SU-DHL-6 (cell line): ENCODE measurements around the gene CCDC32.

Experiments used
- H2AFZ ChIP-seq: fragments of 200-600 bp; sonication (generic); 2 replicates; pipeline ENCODE4 v1.6.1; 2014; ENCODE audit warnings: low read depth, mild to moderate bottlenecking, moderate library complexity, mixed read lengths, antibody characterized with exemption, low read length; ENCODE audit not compliant: severe bottlenecking
- H3F3A ChIP-seq: fragments of 200-600 bp; shearing (Covaris generic); 2 replicates; pipeline ENCODE4 v1.6.0; 2016; ENCODE audit warnings: antibody characterized with exemption, mild to moderate bottlenecking; ENCODE audit not compliant: insufficient read depth
- H3K27ac ChIP-seq: fragments of 200-600 bp; sonication (generic); 2 replicates; pipeline ENCODE4 v1.5.1; 2016; ENCODE audit warnings: low read depth, mild to moderate bottlenecking, low read length, moderate library complexity, mixed read lengths
- H3K27me3 ChIP-seq: fragments of 200-600 bp; sonication (generic), shearing (Covaris generic); 2 replicates; pipeline ENCODE4 v1.6.0; 2014; ENCODE audit warnings: mild to moderate bottlenecking, low read length
- H3K36me3 ChIP-seq: fragments of 200-600 bp; sonication (generic); 2 replicates; pipeline ENCODE4 v1.6.1; 2014; ENCODE audit warnings: mild to moderate bottlenecking, low read length, mixed read lengths
- H3K4me2 ChIP-seq: fragments of 300-600, 200-600 bp; shearing (Covaris generic), sonication (generic); 2 replicates; pipeline ENCODE4 v1.6.0; 2014; ENCODE audit warnings: low read length, low read depth, mild to moderate bottlenecking; ENCODE audit not compliant: poor library complexity, severe bottlenecking
- H3K4me3 ChIP-seq: fragments of 200-600 bp; sonication (generic); 2 replicates; pipeline ENCODE4 v1.5.1; 2014; ENCODE audit warnings: antibody characterized with exemption, low read length, mild to moderate bottlenecking, mixed read lengths; ENCODE audit not compliant: insufficient read depth, poor library complexity, severe bottlenecking
- H3K79me2 ChIP-seq: fragments of 200-600 bp; sonication (generic); 2 replicates; pipeline ENCODE4 v1.6.1; 2014; ENCODE audit warnings: mild to moderate bottlenecking, low read length, moderate library complexity; ENCODE audit not compliant: insufficient read depth
- H3K9ac ChIP-seq: fragments of 200-600 bp; sonication (generic); 2 replicates; pipeline ENCODE4 v1.7.0; 2014; ENCODE audit warnings: mild to moderate bottlenecking, low read length
- H3K9me2 ChIP-seq: fragments of 200-600 bp; sonication (generic); replicated peaks from 2 replicates; pipeline ENCODE4 v1.6.1; 2014; ENCODE audit warnings: low read length; ENCODE audit not compliant: insufficient read depth
- H3K9me3 ChIP-seq: fragments of 200-600 bp; sonication (generic); 2 replicates; pipeline ENCODE4 v1.6.1; 2014; ENCODE audit warnings: low read length, mixed read lengths; ENCODE audit not compliant: insufficient read depth
- H4K20me1 ChIP-seq: fragments of 200-600 bp; sonication (generic); 2 replicates; pipeline ENCODE4 v1.6.1; 2014; ENCODE audit warnings: low read depth, mild to moderate bottlenecking, antibody characterized with exemption, low read length, moderate library complexity, mixed read lengths
- EZH2phosphoT487 ChIP-seq: fragments of 200-600 bp; sonication (generic), shearing (Covaris generic); conservative IDR thresholded peaks from 2 replicates; pipeline ENCODE4 v1.6.1; 2018; ENCODE audit warnings: mild to moderate bottlenecking, antibody characterized with exemption, low read length, moderate library complexity, mixed read lengths
- TF ChIP-seq, protein P1 (sequence below): fragments of 200-600 bp; sonication (generic); IDR thresholded peaks from one replicate; pipeline ENCODE4 v1.5.1; 2017; ENCODE audit warnings: antibody characterized with exemption, mild to moderate bottlenecking, low read length, moderate library complexity; ENCODE audit not compliant: insufficient read depth, poor library complexity, severe bottlenecking

The CCDC32 gene

DNA sequence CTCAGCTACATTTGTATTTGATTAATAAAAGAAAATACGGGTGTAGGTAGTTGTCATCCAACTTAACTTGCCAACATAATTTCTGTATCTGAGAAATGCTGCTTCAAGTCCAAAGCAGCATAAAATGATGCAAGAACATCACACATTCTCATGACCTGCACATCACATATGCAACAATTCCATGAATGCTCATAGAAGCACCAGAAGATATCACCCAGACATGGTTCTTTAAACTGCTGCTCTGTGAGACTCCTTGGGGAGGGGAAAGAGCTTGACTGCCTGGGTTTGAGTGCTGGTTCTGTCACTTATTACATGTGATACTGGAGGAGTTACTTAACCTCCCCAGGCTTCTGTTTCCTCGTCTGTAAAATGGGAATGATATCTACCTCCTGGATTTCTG lies 54.6 kb downstream of the CCDC32 start:
- no peaks in the 10 kb centered on the region for H3K79me2 ChIP-seq
- no peak overlapping the region for H2AFZ ChIP-seq
- H3K9me2 ChIP-seq, result no peaks in the 10 kb centered on the region
- H3K27me3 ChIP-seq, result no peaks in the 10 kb centered on the region; the same call in 1 of the 2 replicates
- H4K20me1 ChIP-seq, result no peaks in the 10 kb centered on the region
- no peak overlapping the region for H3K9ac ChIP-seq
- no peaks in the 10 kb centered on the region for H3K9me3 ChIP-seq
- H3F3A ChIP-seq, result no peaks in the 10 kb centered on the region
- H3K36me3 ChIP-seq, result no peaks in the 10 kb centered on the region
- no peak overlapping the region for H3K4me2 ChIP-seq
- H3K4me3 ChIP-seq, result no peak overlapping the region
- TF ChIP-seq, protein P1, sequence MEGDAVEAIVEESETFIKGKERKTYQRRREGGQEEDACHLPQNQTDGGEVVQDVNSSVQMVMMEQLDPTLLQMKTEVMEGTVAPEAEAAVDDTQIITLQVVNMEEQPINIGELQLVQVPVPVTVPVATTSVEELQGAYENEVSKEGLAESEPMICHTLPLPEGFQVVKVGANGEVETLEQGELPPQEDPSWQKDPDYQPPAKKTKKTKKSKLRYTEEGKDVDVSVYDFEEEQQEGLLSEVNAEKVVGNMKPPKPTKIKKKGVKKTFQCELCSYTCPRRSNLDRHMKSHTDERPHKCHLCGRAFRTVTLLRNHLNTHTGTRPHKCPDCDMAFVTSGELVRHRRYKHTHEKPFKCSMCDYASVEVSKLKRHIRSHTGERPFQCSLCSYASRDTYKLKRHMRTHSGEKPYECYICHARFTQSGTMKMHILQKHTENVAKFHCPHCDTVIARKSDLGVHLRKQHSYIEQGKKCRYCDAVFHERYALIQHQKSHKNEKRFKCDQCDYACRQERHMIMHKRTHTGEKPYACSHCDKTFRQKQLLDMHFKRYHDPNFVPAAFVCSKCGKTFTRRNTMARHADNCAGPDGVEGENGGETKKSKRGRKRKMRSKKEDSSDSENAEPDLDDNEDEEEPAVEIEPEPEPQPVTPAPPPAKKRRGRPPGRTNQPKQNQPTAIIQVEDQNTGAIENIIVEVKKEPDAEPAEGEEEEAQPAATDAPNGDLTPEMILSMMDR, result no peak
- no peak for TF ChIP-seq EZH2phosphoT487
- H3K27ac ChIP-seq, result no peak overlapping the region

DNA sequence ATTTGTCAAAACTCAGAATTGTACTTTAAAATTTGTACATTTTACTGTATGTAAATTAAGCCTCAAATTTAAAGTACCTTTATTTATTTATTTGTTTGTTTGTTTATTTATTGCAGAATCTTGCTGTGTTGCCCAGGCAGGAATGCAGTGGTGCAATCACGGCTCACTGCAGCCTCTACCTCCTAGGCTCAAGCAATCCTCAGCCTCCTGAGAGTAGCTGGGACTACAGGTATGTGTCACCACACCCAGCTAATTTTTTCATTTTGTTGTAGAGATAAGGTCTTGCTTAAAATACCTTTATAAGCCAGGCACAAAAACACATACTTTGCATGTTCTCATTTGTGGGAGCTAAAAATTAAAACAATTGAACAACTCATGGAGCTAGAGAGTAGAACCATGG lies 56.6 kb downstream of the CCDC32 start:
- Histone ChIP-seq H3K27ac (no peak overlapping the region), H3K79me2 (no peaks in the 10 kb centered on the region), H3K4me3 (no peak overlapping the region), H3K27me3 (no peaks in the 10 kb centered on the region; the same call in 1 of the 2 replicates), H4K20me1 (no peaks in the 10 kb centered on the region), H2AFZ (no peak overlapping the region), H3K9me3 (no peaks in the 10 kb centered on the region), H3F3A (no peaks in the 10 kb centered on the region), H3K9ac (no peak overlapping the region), H3K36me3 (no peaks in the 10 kb centered on the region), H3K4me2 (no peak overlapping the region), H3K9me2 (no peaks in the 10 kb centered on the region)
- TF ChIP-seq EZH2phosphoT487, result no peak
- TF ChIP-seq, protein P1, result no peak

DNA sequence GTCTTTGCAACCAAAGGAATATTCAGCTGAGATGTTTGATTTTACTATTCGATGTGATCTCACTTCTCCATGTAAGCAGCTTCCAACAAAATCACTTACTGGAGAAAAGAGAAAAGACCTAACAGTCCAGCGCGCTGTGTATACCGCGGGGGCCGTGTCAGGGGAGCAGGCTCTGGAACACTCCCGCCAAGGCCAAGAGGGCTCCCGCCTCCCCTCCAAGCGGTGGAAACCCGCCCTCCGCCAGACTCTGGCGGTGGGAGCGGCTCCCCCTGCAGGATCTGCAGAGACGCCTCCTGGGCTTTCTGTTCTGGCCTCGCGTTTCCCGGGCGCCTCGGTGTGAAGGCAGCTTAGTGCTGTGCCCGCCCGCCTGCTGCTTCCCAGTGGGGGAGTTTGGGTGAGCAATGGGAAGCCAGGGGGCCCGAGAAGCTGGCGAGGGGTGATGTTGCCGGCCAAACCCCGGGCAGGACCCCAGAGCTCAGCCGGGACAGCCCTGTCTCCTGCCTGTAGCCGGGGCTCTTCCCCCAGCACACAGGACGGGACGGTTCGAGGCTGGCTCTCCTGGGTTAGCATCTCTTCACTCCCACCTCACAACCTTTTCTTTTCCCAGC lies 57.8 kb downstream of the CCDC32 start:
- H3K4me2 ChIP-seq, result no peak overlapping the region
- H3K4me3 ChIP-seq, result no peak overlapping the region
- TF ChIP-seq, protein P1, result peak; percentile 19
- TF ChIP-seq EZH2phosphoT487, result no peak
- H4K20me1 ChIP-seq, result no peaks in the 10 kb centered on the region
- no peaks in the 10 kb centered on the region for H3K79me2 ChIP-seq
- H3K9me2 ChIP-seq, result no peaks in the 10 kb centered on the region
- no peaks in the 10 kb centered on the region for H3K9me3 ChIP-seq
- H3F3A ChIP-seq, result no peaks in the 10 kb centered on the region
- no peaks in the 10 kb centered on the region; the same call in 1 of the 2 replicates for H3K27me3 ChIP-seq
- H3K27ac ChIP-seq, result no peak overlapping the region
- no peaks in the 10 kb centered on the region for H3K36me3 ChIP-seq
- no peak overlapping the region for H3K9ac ChIP-seq
- H2AFZ ChIP-seq, result peak overlapping the region; percentile 61
